Head of caudate nucleus (tissue), 42 donors: ENCODE measurements around the gene TTLL11.

Source experiments
- DNase-seq, 42 donors: peaks; one replicate each; pipeline versions ENCODE4 v3.0.0 to v3.0.0-alpha.2; 2020 to 2021; ENCODE audit warnings: mixed read lengths in 7 of 42
- intact Hi-C: fragments of 100-400 bp; cut with DNase I; formaldehyde crosslinking; loops from one replicate; pipeline ENCODE4 v1.15.0; 2022

Gene TTLL11

GRCh38 chr9:121943463-121943862 lies 149.6 kb downstream of the TTLL11 start:
- no peak for DNase-seq
- intact Hi-C loops, result no loop called here

- intact Hi-C loops, result no loop called here
- no peak for DNase-seq
These were observed 150.2 kb downstream of the TTLL11 start for GRCh38 chr9:121942866-121943382.

- intact Hi-C loops, result no loop called here
- DNase-seq, result no peak
These were observed 150.8 kb downstream of the TTLL11 start for GRCh38 chr9:121942313-121942712.

GRCh38 chr9:121939643-121940042 lies 153.5 kb downstream of the TTLL11 start:
- intact Hi-C loops, result no loop called here
- DNase-seq, result no peak

GRCh38 chr9:121938621-121939020 lies 154.5 kb downstream of the TTLL11 start:
- intact Hi-C loops, result no loop called here
- DNase-seq, result no peak

- DNase-seq, result no peak
- intact Hi-C loops, result no loop called here
These were observed 155.9 kb downstream of the TTLL11 start for GRCh38 chr9:121937240-121937639.

GRCh38 chr9:121935739-121936138 lies 157.4 kb downstream of the TTLL11 start:
- intact Hi-C loops, result no loop called here
- no peak for DNase-seq

GRCh38 chr9:121930956-121931355 lies 162.2 kb downstream of the TTLL11 start:
- intact Hi-C loops, result no loop called here
- no peak for DNase-seq

- no peak for DNase-seq
- intact Hi-C loops, result no loop called here
These were observed 162.9 kb downstream of the TTLL11 start for GRCh38 chr9:121929893-121930875.

- intact Hi-C loops, result no loop called here
- DNase-seq, result no peak
These were observed 165.5 kb downstream of the TTLL11 start for GRCh38 chr9:121927636-121928035.

GRCh38 chr9:121927081-121927480 lies 166.0 kb downstream of the TTLL11 start:
- intact Hi-C loops, result no loop called here
- peak in 13 of 42 donors; percentile 19 to 56 (median 31) for DNase-seq

- intact Hi-C loops, result no loop called here
- peak in 37 of 42 donors; percentile 9 to 77 (median 44) for DNase-seq
These were observed 166.7 kb downstream of the TTLL11 start for GRCh38 chr9:121926351-121926801.

GRCh38 chr9:121925935-121926334 lies 167.2 kb downstream of the TTLL11 start:
- DNase-seq, result no peak
- intact Hi-C loops, result no loop called here

GRCh38 chr9:121924700-121925099 lies 168.4 kb downstream of the TTLL11 start:
- intact Hi-C loops, result no loop called here
- DNase-seq, result peak in 2 of 42 donors; percentile 18 to 54

GRCh38 chr9:121921444-121921843 lies 171.7 kb downstream of the TTLL11 start:
- intact Hi-C loops, result no loop called here
- no peak for DNase-seq

GRCh38 chr9:121917375-121918335 lies 175.5 kb downstream of the TTLL11 start:
- intact Hi-C loops, result no loop called here
- no peak for DNase-seq

- intact Hi-C loops, result no loop called here
- peak in 1 of 42 donors; percentile 1 for DNase-seq
These were observed 177.8 kb downstream of the TTLL11 start for GRCh38 chr9:121915304-121915625.

- intact Hi-C loops, result no loop called here
- DNase-seq, result peak in 1 of 42 donors; percentile 33
These were observed 178.4 kb downstream of the TTLL11 start for GRCh38 chr9:121914604-121915303.

GRCh38 chr9:121914017-121914595 lies 179.0 kb downstream of the TTLL11 start:
- no peak for DNase-seq

More at GRCh38 chr9:121914017-121914595, 179.0 kb downstream of the TTLL11 start:
- intact Hi-C loops, result no loop called here
